ENCODE data around the gene ELK4.

DNA sequence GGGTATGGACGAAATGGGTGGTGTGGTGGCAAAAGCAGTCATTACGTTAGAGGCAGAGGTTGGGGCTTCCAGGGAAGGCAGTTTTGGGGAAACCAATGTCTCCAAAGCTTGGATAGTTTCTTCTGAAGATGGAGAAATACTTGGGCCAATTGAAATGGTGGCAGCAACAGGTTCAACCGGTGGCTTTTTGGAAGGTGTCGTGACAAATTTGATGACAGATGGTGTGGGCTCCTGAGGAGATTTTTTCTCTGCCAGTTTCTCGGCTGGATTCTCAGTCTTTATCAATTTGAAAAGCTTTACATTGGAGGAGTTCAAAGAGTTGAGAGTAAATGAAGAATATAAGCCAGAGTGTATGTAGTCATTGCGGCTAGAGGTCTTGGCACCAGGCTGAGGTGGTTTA is 11.5 kb downstream of the ELK4 start:
- TF ChIP-seq, protein P1, sequence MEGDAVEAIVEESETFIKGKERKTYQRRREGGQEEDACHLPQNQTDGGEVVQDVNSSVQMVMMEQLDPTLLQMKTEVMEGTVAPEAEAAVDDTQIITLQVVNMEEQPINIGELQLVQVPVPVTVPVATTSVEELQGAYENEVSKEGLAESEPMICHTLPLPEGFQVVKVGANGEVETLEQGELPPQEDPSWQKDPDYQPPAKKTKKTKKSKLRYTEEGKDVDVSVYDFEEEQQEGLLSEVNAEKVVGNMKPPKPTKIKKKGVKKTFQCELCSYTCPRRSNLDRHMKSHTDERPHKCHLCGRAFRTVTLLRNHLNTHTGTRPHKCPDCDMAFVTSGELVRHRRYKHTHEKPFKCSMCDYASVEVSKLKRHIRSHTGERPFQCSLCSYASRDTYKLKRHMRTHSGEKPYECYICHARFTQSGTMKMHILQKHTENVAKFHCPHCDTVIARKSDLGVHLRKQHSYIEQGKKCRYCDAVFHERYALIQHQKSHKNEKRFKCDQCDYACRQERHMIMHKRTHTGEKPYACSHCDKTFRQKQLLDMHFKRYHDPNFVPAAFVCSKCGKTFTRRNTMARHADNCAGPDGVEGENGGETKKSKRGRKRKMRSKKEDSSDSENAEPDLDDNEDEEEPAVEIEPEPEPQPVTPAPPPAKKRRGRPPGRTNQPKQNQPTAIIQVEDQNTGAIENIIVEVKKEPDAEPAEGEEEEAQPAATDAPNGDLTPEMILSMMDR (IDR thresholded peaks at IDR 0.05): no peak
- TF ChIP-seq POLR2A (IDR thresholded peaks at IDR 0.05): no peak

Data from tibial nerve (tissue), 3 donors.